Spleen (tissue), 11 donors: ENCODE data around the gene PRKCA. TPM values are rescaled to one million over a fixed set of nuclear protein-coding genes. Genes with fewer than 3 reads are reported as not detected.
"Not testable (repeated sequence)": the region's sequence is repeated elsewhere in the genome, so short reads cannot be mapped to it uniquely, and the experiment has no call there.

Experiments
- DNase-seq: peaks from one replicate; pipeline ENCODE4 v3.0.0-alpha.2; 2020
- H3K27ac ChIP-seq, 8 donors: fragments of 200-600 bp; sonication (generic) in 7 of 8; 1 replicate in 4 of 8; 2 replicates in 4 of 8; pipeline versions ENCODE4 v1.5.0 to v1.8.0; 2016 to 2021; ENCODE audit warnings: inconsistent platforms in 4 of 8, mild to moderate bottlenecking in 4 of 8, moderate library complexity in 1 of 8
- H3K27me3 ChIP-seq, 7 donors: fragments of 200-600 bp; sonication (generic) in 6 of 7; replicated peaks in 1 of 7; 1 replicate in 4 of 7; 2 replicates in 3 of 7; pipeline versions ENCODE4 v1.5.0 to v1.8.0; 2016 to 2021; ENCODE audit warnings: inconsistent platforms in 3 of 7, mild to moderate bottlenecking in 1 of 7
- H3K36me3 ChIP-seq, 6 donors: fragments of 200-600 bp; sonication (generic) in 5 of 6; 1 replicate in 4 of 6; 2 replicates in 2 of 6; pipeline versions ENCODE4 v1.5.0 to v1.8.0; 2016 to 2021; ENCODE audit warnings: inconsistent platforms in 2 of 6
- H3K4me1 ChIP-seq, 6 donors: fragments of 200-600 bp; sonication (generic) in 5 of 6; 1 replicate in 3 of 6; 2 replicates in 3 of 6; pipeline versions ENCODE4 v1.5.0 to v1.8.0; 2016 to 2021; ENCODE audit warnings: inconsistent platforms in 3 of 6
- H3K4me3 ChIP-seq, 8 donors: fragments of 200-600 bp; sonication (generic) in 7 of 8; 1 replicate in 4 of 8; 2 replicates in 4 of 8; pipeline versions ENCODE4 v1.5.0 to v1.8.0; 2016 to 2021; ENCODE audit warnings: inconsistent platforms in 4 of 8, mild to moderate bottlenecking in 4 of 8, moderate library complexity in 2 of 8
- H3K9me3 ChIP-seq, 8 donors: fragments of 200-600 bp; sonication (generic) in 7 of 8; 1 replicate in 4 of 8; 2 replicates in 4 of 8; pipeline versions ENCODE4 v1.5.0 to v1.8.0; 2016 to 2021; ENCODE audit warnings: inconsistent platforms in 4 of 8
- POLR2A ChIP-seq, 3 donors: fragments of 450-650 bp; IDR thresholded peaks; one replicate each; pipeline ENCODE4 v1.5.1; 2017; ENCODE audit warnings: antibody characterized with exemption in 3 of 3, mild to moderate bottlenecking in 1 of 3
- POLR2AphosphoS5 ChIP-seq, 3 donors: sonication (generic); formaldehyde crosslinking; IDR thresholded peaks; one replicate each; pipeline ENCODE4 v1.5.1; 2017; ENCODE audit warnings: antibody characterized with exemption in 3 of 3
- WGBS, 5 donors: extraction: QIAGEN DNeasy Blood & Tissue Kit in 3 of 5; methylation state at CpG; one replicate each; pipeline versions ENCODE4 v1.1.5 to v1.1.7; 2013 to 2018; 5-methylcytosine and 5-hydroxymethylcytosine counted together
- intact Hi-C: fragments of 100-400 bp; cut with DNase I; formaldehyde crosslinking; loops from one replicate; pipeline ENCODE4 v1.15.0; 2023; ENCODE audit warnings: low total_unique reads
- polyA plus RNA-seq, 3 donors: library from polyadenylated mRNA; stranded (reverse); fragments of 200-250 nt; gene quantifications; one replicate each; pipeline ENCODE4 v1.2.1, GENCODE V29; 2013
- total RNA-seq, 7 donors: library from RNA; depleted of rRNA in 3 of 7; stranded (reverse); fragments of >200 nt in 3 of 7; fragmentation: NEBNext Ultra II Directional in 4 of 7; extraction: Animal tissue kit (Norgen Biotek cat#: 25700) in 4 of 7; gene quantifications; one replicate each; pipeline versions ENCODE4 v1.1.0 to v1.2.1, GENCODE V29; 2016 to 2021
- TF ChIP-seq, protein P1 (sequence below), 11 experiments: fragments of 200-600 bp in 7 of 11; fragments of 450-650 bp in 4 of 11; sonication (generic) in 4 of 11; IDR thresholded peaks in 8 of 11; conservative IDR thresholded peaks in 3 of 11; 1 replicate in 7 of 11; 2 replicates in 4 of 11; pipeline versions ENCODE4 v1.4.0 to v1.8.0; 2016 to 2021; ENCODE audit warnings: antibody characterized with exemption in 11 of 11, inconsistent platforms in 4 of 11, mild to moderate bottlenecking in 1 of 11
- donor health status: healthy with polysubstance abuse.
- donor health status: DM: no; HTN: no; CAD: no; lungs with moderate emphysema.
- donor health status: DM: no; HTN: no; CAD: no.
- donor health status: Bipolar disorder and iron deficiency.
- donor health status: healthy.
- donor health status: DM: no; HTN: no; CAD: no.
- donor health status: DM: yes; HTN: yes; CAD: no.

PRKCA gene
- total and polyA plus RNA-seq, 10 donors = 1.7 to 59.7 (median 31.2) TPM

DNA sequence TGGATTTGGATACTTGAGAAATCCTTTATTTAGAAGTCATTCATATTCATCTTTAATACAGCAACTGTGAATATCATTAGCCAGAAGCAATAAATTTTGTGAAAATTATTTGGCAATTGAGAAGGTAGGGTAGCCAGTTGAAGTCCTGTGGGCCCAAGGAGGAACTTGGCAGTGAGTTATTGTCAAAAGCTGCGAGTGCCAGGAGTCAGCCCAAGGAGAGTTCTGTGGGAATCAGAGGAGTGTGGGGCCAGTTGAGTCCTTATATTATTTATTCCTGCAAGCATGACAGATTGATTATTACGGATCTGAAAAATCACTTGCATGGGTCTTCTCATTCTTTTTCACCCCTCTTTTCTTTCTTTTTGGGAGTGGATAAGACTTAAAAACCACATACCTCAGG lies 38.3 kb downstream of the PRKCA start:
- no peak for DNase-seq
- TF ChIP-seq POLR2A (IDR thresholded peaks at IDR 0.05) (no peak), POLR2AphosphoS5 (IDR thresholded peaks at IDR 0.05) (no peak)
- TF ChIP-seq, protein P1, sequence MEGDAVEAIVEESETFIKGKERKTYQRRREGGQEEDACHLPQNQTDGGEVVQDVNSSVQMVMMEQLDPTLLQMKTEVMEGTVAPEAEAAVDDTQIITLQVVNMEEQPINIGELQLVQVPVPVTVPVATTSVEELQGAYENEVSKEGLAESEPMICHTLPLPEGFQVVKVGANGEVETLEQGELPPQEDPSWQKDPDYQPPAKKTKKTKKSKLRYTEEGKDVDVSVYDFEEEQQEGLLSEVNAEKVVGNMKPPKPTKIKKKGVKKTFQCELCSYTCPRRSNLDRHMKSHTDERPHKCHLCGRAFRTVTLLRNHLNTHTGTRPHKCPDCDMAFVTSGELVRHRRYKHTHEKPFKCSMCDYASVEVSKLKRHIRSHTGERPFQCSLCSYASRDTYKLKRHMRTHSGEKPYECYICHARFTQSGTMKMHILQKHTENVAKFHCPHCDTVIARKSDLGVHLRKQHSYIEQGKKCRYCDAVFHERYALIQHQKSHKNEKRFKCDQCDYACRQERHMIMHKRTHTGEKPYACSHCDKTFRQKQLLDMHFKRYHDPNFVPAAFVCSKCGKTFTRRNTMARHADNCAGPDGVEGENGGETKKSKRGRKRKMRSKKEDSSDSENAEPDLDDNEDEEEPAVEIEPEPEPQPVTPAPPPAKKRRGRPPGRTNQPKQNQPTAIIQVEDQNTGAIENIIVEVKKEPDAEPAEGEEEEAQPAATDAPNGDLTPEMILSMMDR (IDR thresholded peaks at IDR 0.05 in 8 of 11, conservative IDR thresholded peaks at IDR 0.05 in 3 of 11) = no peak
- intact Hi-C loops = no loop called here
- 82 to 92% (median 85%) methylated on average over 2 of the region's 2 CpGs for WGBS, 5 donors
- no peaks in the 10 kb centered on the region for H3K9me3 ChIP-seq
- H3K4me1 ChIP-seq = peaks cover 0 to 38% (median 9%) of the 10 kb centered on the region in 6 donors
- no peaks in the 10 kb centered on the region for H3K36me3 ChIP-seq
- H3K4me3 ChIP-seq = no peak overlapping the region
- H3K27ac ChIP-seq = no peak overlapping the region
- H3K27me3 ChIP-seq = no peaks in the 10 kb centered on the region

DNA sequence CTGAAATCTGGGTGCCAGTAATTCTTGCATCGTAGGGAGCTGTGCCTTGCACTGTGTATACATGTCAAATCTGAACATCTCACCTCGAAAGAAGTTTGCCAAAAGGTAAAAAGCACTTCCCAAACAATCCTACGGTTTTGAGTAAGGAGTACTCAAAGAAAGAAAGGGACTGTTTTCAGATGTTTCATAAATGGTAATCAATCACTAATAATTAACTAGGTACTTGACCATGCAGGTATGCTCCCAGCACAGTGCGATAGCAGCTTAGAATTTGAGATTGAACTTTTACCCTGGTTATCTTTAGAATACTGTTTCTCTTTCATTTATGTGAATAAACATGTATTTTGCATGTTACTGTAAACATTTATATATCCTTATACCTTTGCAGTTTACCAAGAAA lies 39.0 kb downstream of the PRKCA start:
- no peak for DNase-seq
- WGBS, 5 donors = 77 to 95% (median 89%) methylated on average over 4 of the region's 4 CpGs
- Histone ChIP-seq H3K4me3 (no peak overlapping the region), H3K27me3 (no peaks in the 10 kb centered on the region), H3K4me1 (peaks cover 0 to 40% (median 11%) of the 10 kb centered on the region in 6 donors), H3K36me3 (no peaks in the 10 kb centered on the region), H3K27ac (no peak overlapping the region), H3K9me3 (no peaks in the 10 kb centered on the region)
- TF ChIP-seq, protein P1 (IDR thresholded peaks at IDR 0.05 in 8 of 11, conservative IDR thresholded peaks at IDR 0.05 in 3 of 11) = no peak
- TF ChIP-seq POLR2AphosphoS5 (IDR thresholded peaks at IDR 0.05) (no peak), POLR2A (IDR thresholded peaks at IDR 0.05) (no peak)
- intact Hi-C loops = no loop called here

DNA sequence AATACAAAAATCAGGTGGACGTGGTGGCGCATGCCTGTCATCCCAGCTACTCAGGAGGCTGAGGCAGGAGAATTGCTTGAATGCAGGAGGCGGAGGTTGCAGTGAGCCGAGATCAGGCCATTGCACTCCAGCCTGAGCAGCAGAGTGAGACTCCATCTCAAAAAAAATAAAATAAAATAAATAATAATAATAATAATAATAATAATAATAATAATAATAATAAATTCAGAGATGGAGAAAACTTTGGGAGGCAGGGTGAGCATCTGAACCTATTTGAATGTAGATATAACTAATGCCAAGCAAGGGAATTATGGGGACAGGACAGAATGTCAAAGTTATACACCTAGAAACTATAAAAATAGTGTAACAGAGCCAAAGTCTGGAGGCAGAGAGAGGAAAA lies 39.9 kb downstream of the PRKCA start:
- H3K27ac ChIP-seq, H3K27me3 ChIP-seq, H3K4me3 ChIP-seq, intact Hi-C loops, H3K9me3 ChIP-seq, DNase-seq, H3K36me3 ChIP-seq: not testable (repeated sequence)
- peaks cover 0 to 40% (median 11%) of the 10 kb centered on the region in 6 donors for H3K4me1 ChIP-seq
- WGBS, 5 donors = 94 to 98% (median 96%) methylated on average over 4 of the region's 4 CpGs

DNA sequence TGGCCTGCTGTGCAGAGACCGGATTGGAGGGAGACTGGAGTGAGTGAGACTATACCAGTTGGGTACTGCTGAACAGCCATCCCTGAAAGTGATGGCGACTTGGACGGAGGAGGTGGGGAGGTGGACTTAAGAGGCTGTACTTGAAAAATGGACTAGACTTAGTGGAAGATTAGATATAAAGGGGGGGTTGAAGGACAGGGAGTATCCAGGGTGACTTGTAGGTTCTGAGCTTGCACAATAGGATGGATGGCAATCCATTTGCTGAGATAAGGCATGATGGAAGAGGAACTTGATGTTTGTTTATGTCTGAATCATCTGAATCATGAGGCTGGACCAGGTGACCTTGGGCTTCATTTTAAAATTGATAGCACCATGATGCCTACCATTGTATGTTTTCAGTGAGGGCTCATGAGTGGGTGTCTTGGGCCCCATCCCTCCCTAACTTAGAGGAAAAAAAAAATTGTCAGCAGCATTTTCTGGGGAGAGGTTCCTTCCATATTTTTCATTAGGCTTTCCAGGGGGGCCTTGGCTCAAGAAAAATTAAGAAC lies 41.2 kb downstream of the PRKCA start:
- WGBS, 5 donors = 93 to 98% (median 95%) methylated on average over 3 of the region's 3 CpGs
- DNase-seq = no peak
- TF ChIP-seq, protein P1 (IDR thresholded peaks at IDR 0.05 in 8 of 11, conservative IDR thresholded peaks at IDR 0.05 in 3 of 11) = no peak
- TF ChIP-seq POLR2AphosphoS5 (IDR thresholded peaks at IDR 0.05) = no peak
- TF ChIP-seq POLR2A (IDR thresholded peaks at IDR 0.05) = no peak
- no peak overlapping the region for H3K4me3 ChIP-seq
- intact Hi-C loops = no loop called here
- H3K36me3 ChIP-seq = no peaks in the 10 kb centered on the region
- H3K9me3 ChIP-seq = no peaks in the 10 kb centered on the region
- no peak overlapping the region for H3K27ac ChIP-seq
- H3K4me1 ChIP-seq = peaks cover 0 to 42% (median 11%) of the 10 kb centered on the region in 6 donors
- H3K27me3 ChIP-seq = no peaks in the 10 kb centered on the region

DNA sequence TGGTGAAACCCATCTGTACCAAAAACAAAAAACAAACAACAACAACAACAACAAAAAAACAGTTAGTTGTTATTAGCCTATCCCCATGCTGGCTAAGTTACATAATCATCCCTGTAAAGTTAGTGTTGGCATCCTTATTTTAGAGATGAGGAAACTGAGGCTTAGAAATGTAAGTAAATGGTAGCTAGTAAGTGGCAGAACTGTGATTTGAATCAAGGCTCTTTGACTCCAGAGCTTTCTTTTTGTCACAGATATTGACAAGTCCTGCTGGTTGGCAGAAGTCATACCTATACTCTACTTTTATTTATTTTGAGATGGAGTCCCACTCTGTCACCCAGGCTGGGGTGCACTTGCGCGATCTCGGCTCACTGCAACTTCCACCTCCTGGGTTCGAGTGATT lies 42.1 kb downstream of the PRKCA start:
- DNase-seq = no peak
- no peaks in the 10 kb centered on the region for H3K27me3 ChIP-seq
- H3K36me3 ChIP-seq = no peaks in the 10 kb centered on the region
- WGBS, 5 donors = 95 to 97% (median 95%) methylated on average over 4 of the region's 4 CpGs
- peaks cover 0 to 38% (median 11%) of the 10 kb centered on the region in 6 donors for H3K4me1 ChIP-seq
- intact Hi-C loops = no loop called here
- TF ChIP-seq, protein P1 (IDR thresholded peaks at IDR 0.05 in 8 of 11, conservative IDR thresholded peaks at IDR 0.05 in 3 of 11) = no peak
- no peak for TF ChIP-seq POLR2A (IDR thresholded peaks at IDR 0.05)
- TF ChIP-seq POLR2AphosphoS5 (IDR thresholded peaks at IDR 0.05) = no peak
- H3K9me3 ChIP-seq = no peaks in the 10 kb centered on the region
- H3K27ac ChIP-seq = no peak overlapping the region
- no peak overlapping the region for H3K4me3 ChIP-seq
